GM21390 (cell line): ENCODE measurements around the gene RBM26.
"Not testable (repeated sequence)": the region's sequence is repeated elsewhere in the genome, so short reads cannot be mapped to it uniquely, and the experiment has no call there.

Experiments
- ATAC-seq: cut with Tn5 transposase; IDR thresholded peaks from one replicate; pipeline ENCODE4 v1.9.1; 2021; ENCODE audit not compliant: unreplicated experiment

RBM26 gene

GRCh38 chr13:79282508-79282907 is 123.5 kb downstream of the RBM26 start:
- ATAC-seq = no peak

GRCh38 chr13:79281339-79281747 is 124.7 kb downstream of the RBM26 start:
- no peak for ATAC-seq

- not testable (repeated sequence) for ATAC-seq
Observed at GRCh38 chr13:79279735-79280134, 126.3 kb downstream of the RBM26 start.

DNA sequence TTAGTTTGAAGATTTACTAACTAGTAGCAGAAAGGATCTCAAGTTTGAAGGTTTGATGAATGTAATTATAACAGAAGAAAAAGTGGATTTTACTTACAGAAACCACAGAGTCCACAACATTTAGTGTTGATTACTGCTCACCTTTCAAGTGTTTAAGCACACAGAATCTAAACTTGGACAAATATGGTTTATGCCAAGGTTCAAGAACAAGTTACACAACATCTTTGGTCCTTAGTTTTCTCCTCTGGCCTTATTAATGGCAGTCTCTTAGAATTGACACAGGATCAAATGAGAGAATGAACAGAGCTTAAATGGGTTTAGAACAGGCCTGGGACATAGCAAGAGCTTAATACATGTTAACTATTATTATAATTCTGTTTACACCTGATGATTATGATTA is 133.0 kb downstream of the RBM26 start:
- ATAC-seq = no peak

- no peak for ATAC-seq
Observed at GRCh38 chr13:79271616-79272015, 134.4 kb downstream of the RBM26 start.

DNA sequence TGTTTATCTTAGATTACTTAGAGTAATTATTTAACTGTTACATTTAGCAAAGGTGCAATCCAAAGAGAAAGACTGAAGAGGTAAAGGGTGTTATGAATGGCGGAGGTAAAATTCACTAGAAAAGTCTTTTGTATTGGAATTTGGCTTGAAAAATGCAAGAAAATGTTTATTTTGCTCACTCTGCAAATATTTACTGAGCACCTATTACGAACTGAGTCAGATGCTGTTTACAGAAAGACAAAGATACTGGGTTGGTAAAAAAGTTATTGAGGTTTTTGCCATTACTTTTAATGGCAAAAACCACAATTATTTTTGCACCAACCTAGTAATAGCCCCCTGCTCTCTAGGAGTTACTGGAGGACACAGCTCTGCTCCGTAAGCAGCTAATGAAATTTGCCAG is 135.2 kb downstream of the RBM26 start:
- no peak for ATAC-seq
